IMR-90 (cell line): ENCODE results near the gene MAPK8IP3. TPM values are rescaled to one million over a fixed set of nuclear protein-coding genes. Genes with fewer than 3 reads are reported as not detected.

Source experiments
- ATAC-seq: fragments of 200-7000 bp; cut with Tn5 transposase; 2 replicates; pipeline ENCODE4 v1.9.1; 2020; ENCODE audit warnings: low read depth, mild to moderate bottlenecking, moderate library complexity
- BruUV-seq: library from RNA; stranded (reverse); fragments of 400-500 nt; replicated peaks from 2 replicates; lab custom pipeline; 2021; lab: Mats Ljungman, UMichigan
- CTCF ChIA-PET: fragments of 300-600 bp; formaldehyde crosslinking; extraction: SDS; loops from one replicate; lab custom pipeline; 2021; ENCODE audit warnings: antibody characterized with exemption; lab: Yijun Ruan, JAX
- POLR2A ChIA-PET: fragments of 300-600 bp; sonication (Branson Sonifier 250); formaldehyde crosslinking; loops from one replicate; lab custom pipeline; 2022; ENCODE audit warnings: antibody characterized with exemption; ENCODE audit not compliant: unreplicated experiment; lab: Charles Lee
- DNase-seq: peaks from one replicate; pipeline ENCODE4 v3.0.0; 2013
- H2AFZ ChIP-seq: replicated peaks from 2 replicates; pipeline ENCODE3; 2013; ENCODE audit warnings: low read length, mild to moderate bottlenecking; ENCODE audit not compliant: poor library complexity
- H2AK5ac ChIP-seq: 2 replicates; pipeline ENCODE4 v1.6.1; 2013; ENCODE audit warnings: low read depth, low read length, inconsistent platforms
- H2AK9ac ChIP-seq: replicated peaks from 2 replicates; pipeline ENCODE3; 2013; ENCODE audit warnings: mild to moderate bottlenecking, low read depth, low read length, moderate library complexity; ENCODE audit not compliant: poor library complexity
- H2BK120ac ChIP-seq: 2 replicates; pipeline ENCODE4 v1.6.1; 2013; ENCODE audit warnings: low read depth, low read length, inconsistent platforms
- H2BK15ac ChIP-seq: 3 replicates; pipeline ENCODE4 v1.6.1; 2013; ENCODE audit warnings: low read depth, low read length, inconsistent platforms
- H2BK20ac ChIP-seq: 2 replicates; pipeline ENCODE4 v1.6.1; 2013; ENCODE audit warnings: low read depth, mild to moderate bottlenecking, inconsistent platforms, low read length, moderate library complexity
- H2BK5ac ChIP-seq: 2 replicates; pipeline ENCODE4 v1.6.1; 2013; ENCODE audit warnings: mild to moderate bottlenecking, low read depth, low read length, inconsistent platforms; ENCODE audit not compliant: poor library complexity, severe bottlenecking
- H3K14ac ChIP-seq: replicated peaks from 2 replicates; pipeline ENCODE4 v1.6.1; 2013; ENCODE audit warnings: low read depth, low read length, inconsistent platforms
- H3K18ac ChIP-seq: 2 replicates; pipeline ENCODE4 v1.6.1; 2013; ENCODE audit warnings: low read depth, low read length, control low read depth
- H3K23ac ChIP-seq: 2 replicates; pipeline ENCODE4 v1.6.1; 2013; ENCODE audit warnings: low read depth, low read length, inconsistent platforms
- H3K27ac ChIP-seq: 2 replicates; pipeline ENCODE4 v1.5.1; 2013; ENCODE audit warnings: mild to moderate bottlenecking, control low read depth, low read length; ENCODE audit not compliant: insufficient read depth
- H3K27me3 ChIP-seq: 2 replicates; pipeline ENCODE4 v1.6.1; 2013; ENCODE audit warnings: low read length; ENCODE audit not compliant: control insufficient read depth, insufficient read depth
- H3K36me3 ChIP-seq: 2 replicates; pipeline ENCODE4 v1.6.1; 2013; ENCODE audit warnings: low read length, mixed read lengths; ENCODE audit not compliant: control insufficient read depth, insufficient read depth
- H3K4ac ChIP-seq: 2 replicates; pipeline ENCODE4 v1.6.1; 2013; ENCODE audit warnings: low read depth, low read length, inconsistent platforms
- H3K4me1 ChIP-seq: 2 replicates; pipeline ENCODE4 v1.6.1; 2013; ENCODE audit warnings: low read length, mixed read lengths; ENCODE audit not compliant: control insufficient read depth, insufficient read depth
- H3K4me2 ChIP-seq: 2 replicates; pipeline ENCODE4 v1.6.1; 2013; ENCODE audit warnings: low read depth, mild to moderate bottlenecking, control low read depth, low read length, moderate library complexity
- H3K4me3 ChIP-seq: 2 replicates; pipeline ENCODE4 v1.5.1; 2013; ENCODE audit warnings: low read depth, mild to moderate bottlenecking, control low read depth, low read length, moderate library complexity; ENCODE audit not compliant: insufficient read depth
- H3K56ac ChIP-seq: 2 replicates; pipeline ENCODE4 v1.6.1; 2013; ENCODE audit warnings: low read length, inconsistent platforms; ENCODE audit not compliant: insufficient read depth; ENCODE audit errors: extremely low read depth
- H3K79me1 ChIP-seq, 2 experiments: 2 replicates each; pipeline ENCODE4 v1.6.1; 2013; ENCODE audit warnings: low read length in 2 of 2, inconsistent platforms in 1 of 2, low read depth in 1 of 2
- H3K9ac ChIP-seq: 2 replicates; pipeline ENCODE4 v1.6.1; 2013; ENCODE audit warnings: low read depth, low read length, control low read depth
- H3K9me1 ChIP-seq: 2 replicates; pipeline ENCODE4 v1.6.1; 2013; ENCODE audit warnings: low read length, inconsistent platforms; ENCODE audit not compliant: insufficient read depth
- H3K9me3 ChIP-seq: 2 replicates; pipeline ENCODE4 v1.6.1; 2013; ENCODE audit warnings: low read length; ENCODE audit not compliant: control insufficient read depth, insufficient read depth
- H4K20me1 ChIP-seq: 2 replicates; pipeline ENCODE4 v1.6.1; 2013; ENCODE audit warnings: low read length, inconsistent platforms; ENCODE audit not compliant: insufficient read depth
- H4K5ac ChIP-seq: 2 replicates; pipeline ENCODE4 v1.6.1; 2013; ENCODE audit warnings: mild to moderate bottlenecking, low read depth, low read length, control low read depth
- H4K8ac ChIP-seq, 2 experiments: 2 replicates each; pipeline ENCODE4 v1.6.1; 2013; ENCODE audit warnings: low read depth in 2 of 2, low read length in 2 of 2, control low read depth in 1 of 2, inconsistent platforms in 1 of 2
- H4K91ac ChIP-seq: 2 replicates; pipeline ENCODE4 v1.6.1; 2013; ENCODE audit warnings: low read depth, low read length, inconsistent platforms; ENCODE audit not compliant: insufficient read depth
- BHLHE40 ChIP-seq: fragments of 150-350 bp; IDR thresholded peaks from 2 replicates; pipeline ENCODE4 v1.6.1; 2016; ENCODE audit warnings: mild to moderate bottlenecking, low read depth, low read length
- CEBPB ChIP-seq: IDR thresholded peaks from 2 replicates; pipeline ENCODE4 v1.6.1; 2012; ENCODE audit warnings: low read depth, low read length, improper control_type of control experiment
- CHD1 ChIP-seq: IDR thresholded peaks from 2 replicates; pipeline ENCODE4 v1.6.1; 2012; ENCODE audit warnings: low read depth, low read length, improper control_type of control experiment
- ELK1 ChIP-seq: fragments of 150-350 bp; IDR thresholded peaks from 2 replicates; pipeline ENCODE4 v1.6.1; 2016; ENCODE audit warnings: low read depth, mild to moderate bottlenecking, low read length, moderate library complexity, borderline replicate concordance
- FOS ChIP-seq: fragments of 150-350 bp; IDR thresholded peaks from 2 replicates; pipeline ENCODE4 v1.6.1; 2016; ENCODE audit warnings: low read depth, low read length
- MAFK ChIP-seq: IDR thresholded peaks from 2 replicates; pipeline ENCODE4 v1.6.1; 2012; ENCODE audit warnings: low read depth, low read length, improper control_type of control experiment
- MAZ ChIP-seq: IDR thresholded peaks from 2 replicates; pipeline ENCODE4 v1.6.1; 2012; ENCODE audit warnings: low read depth, mild to moderate bottlenecking, low read length, improper control_type of control experiment, moderate library complexity, borderline replicate concordance
- MXI1 ChIP-seq: IDR thresholded peaks from 2 replicates; pipeline ENCODE4 v1.6.1; 2012; ENCODE audit warnings: low read depth, mild to moderate bottlenecking, low read length, moderate library complexity, borderline replicate concordance
- NFE2L2 ChIP-seq: fragments of 150-350 bp; IDR thresholded peaks from 2 replicates; pipeline ENCODE4 v1.6.1; 2016; ENCODE audit warnings: low read depth, mild to moderate bottlenecking, low read length
- POLR2A ChIP-seq: IDR thresholded peaks from 2 replicates; pipeline ENCODE4 v1.6.1; 2012; ENCODE audit warnings: mild to moderate bottlenecking, low read depth, low read length
- RAD21 ChIP-seq: IDR thresholded peaks from 2 replicates; pipeline ENCODE4 v1.6.1; 2012; ENCODE audit warnings: low read length, improper control_type of control experiment
- RCOR1 ChIP-seq: IDR thresholded peaks from 2 replicates; pipeline ENCODE4 v1.6.1; 2012; ENCODE audit warnings: mild to moderate bottlenecking, low read length, improper control_type of control experiment; ENCODE audit not compliant: insufficient replicate concordance
- RFX5 ChIP-seq: IDR thresholded peaks from 2 replicates; pipeline ENCODE4 v1.8.0; 2012; ENCODE audit warnings: low read depth, mild to moderate bottlenecking, low read length, moderate library complexity
- SMC3 ChIP-seq: fragments of 150-350 bp; IDR thresholded peaks from 2 replicates; pipeline ENCODE4 v1.6.1; 2016; ENCODE audit warnings: low read depth, mild to moderate bottlenecking, antibody characterized with exemption, low read length, moderate library complexity
- WGBS, 2 experiments: methylation state at CpG; one replicate each; pipeline versions ENCODE4 v1.1.5 to v1.1.7; 2013; ENCODE audit warnings: missing lambda C conversion rate in 2 of 2; ENCODE audit not compliant: insufficient read length in 1 of 2; ENCODE audit errors: extremely low coverage in 2 of 2; 5-methylcytosine and 5-hydroxymethylcytosine counted together
- dilution Hi-C: fragments of 300-500 bp; cut with HindIII; formaldehyde crosslinking; loops from one replicate; pipeline ENCODE4 v1.14.3; 2018; ENCODE audit warnings: low sequenced_read_pairs; ENCODE audit not compliant: unreplicated experiment
- in situ Hi-C: fragments of 300-500 bp; cut with MboI; formaldehyde crosslinking; loops from 3 replicates; pipeline ENCODE4 v1.14.3; 2019; ENCODE audit warnings: low sequenced_read_pairs, inconsistent platforms, mixed read lengths
- intact Hi-C: fragments of 100-400 bp; cut with micrococcal nuclease; formaldehyde crosslinking; loops from 2 replicates; pipeline ENCODE4 v1.10.0; 2022
- polyA plus RNA-seq, 3 experiments: library from polyadenylated mRNA; depleted of rRNA; stranded (reverse); fragments of >200 nt; gene quantifications; 2 replicates each; pipeline ENCODE4 v1.2.3, GENCODE V29; 2012; ENCODE audit warnings: low replicate concordance in 1 of 3
- total RNA-seq: library from RNA; depleted of rRNA; stranded (reverse); fragments of >200 nt; gene quantifications from 2 replicates; pipeline ENCODE4 v1.2.3, GENCODE V29; 2012
- TF ChIP-seq, protein P1 (sequence below): fragments of 150-350 bp; IDR thresholded peaks from 2 replicates; pipeline ENCODE4 v1.6.1; 2017; ENCODE audit warnings: mild to moderate bottlenecking, antibody characterized with exemption, low read length, low read depth

Gene MAPK8IP3
- total and polyA plus RNA-seq, 2 of the 4 experiments (the other 2 are of a cell fraction), result 17.0 to 69.1 TPM

DNA sequence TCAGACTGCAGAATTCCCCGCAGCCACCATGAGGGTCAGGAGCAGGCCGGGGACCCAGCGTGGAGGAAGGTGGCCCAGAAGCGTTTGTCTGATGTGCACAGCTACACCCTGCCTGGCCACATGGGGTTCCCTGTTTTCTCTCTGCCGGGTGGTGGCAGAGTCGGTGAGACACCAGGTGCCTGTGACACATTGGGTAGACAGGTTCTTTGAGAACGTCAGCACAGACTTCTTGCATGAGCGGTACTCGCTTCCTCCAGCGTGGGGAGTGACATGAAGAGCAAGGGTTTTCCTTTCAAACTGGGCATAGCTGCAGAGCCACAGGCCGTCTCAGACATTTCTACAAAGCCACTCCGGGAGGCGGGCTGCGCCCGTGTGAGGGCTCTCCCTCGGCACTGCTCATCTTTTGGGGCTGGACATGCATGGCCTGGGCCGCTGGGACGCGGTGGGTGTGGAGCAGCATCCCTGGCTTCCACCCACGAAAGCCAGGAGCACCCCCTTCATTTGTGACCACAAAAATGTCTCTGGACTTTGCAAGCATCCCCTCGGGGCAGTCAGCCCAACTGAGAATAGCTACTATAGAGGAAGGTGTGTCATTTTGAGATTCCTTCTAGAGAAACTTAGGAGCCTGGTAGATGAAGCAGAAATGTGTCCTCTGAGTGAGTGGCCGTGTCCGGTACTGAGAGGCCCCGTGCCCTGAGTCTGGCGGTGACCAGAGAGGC lies 39.3 kb downstream of the MAPK8IP3 start:
- Histone ChIP-seq H4K20me1 (peaks cover 16% of the 10 kb centered on the region), H3K56ac (no peak overlapping the region; the same call in 1 of the 2 replicates), H3K4me3 (no peak overlapping the region), H2BK120ac (peak overlapping the region; percentile 33; the same call in 1 of the 2 replicates), H3K9me1 (peaks cover 8% of the 10 kb centered on the region), H2AFZ (peak overlapping the region; percentile 23), H3K79me1 (peaks cover 16 to 47% of the 10 kb centered on the region in 2 experiments), H3K9me3 (no peaks in the 10 kb centered on the region), H2AK5ac (no peak overlapping the region), H3K27ac (no peak overlapping the region), H3K4ac (peak overlapping the region; percentile 42; the same call in 1 of the 2 replicates), H3K14ac (0 out of 2 replicates have a peak overlapping the region, but pooled peaks have one; percentile 1), H2AK9ac (peak overlapping the region; percentile 87), H4K5ac (no peak overlapping the region), H3K4me2 (no peak overlapping the region), H3K23ac (no peak overlapping the region), H4K8ac (peak overlapping the region in 1 of 2 experiments; percentile 47; a peak in 1 of 4 replicates), H2BK20ac (peak overlapping the region; percentile 23; the same call in 1 of the 2 replicates), H3K4me1 (peaks cover 2% of the 10 kb centered on the region; the same call in 1 of the 2 replicates), H3K9ac (no peak overlapping the region), H3K27me3 (no peaks in the 10 kb centered on the region), H3K18ac (no peak overlapping the region), H3K36me3 (peaks cover 62% of the 10 kb centered on the region), H2BK15ac (no peak overlapping the region), H2BK5ac (no peak overlapping the region), H4K91ac (0 out of 2 replicates have a peak overlapping the region, but pooled peaks have one; percentile 16)
- intact Hi-C loops (no loop called here), in situ Hi-C loops (no loop called here), dilution Hi-C loops (no loop called here)
- CTCF ChIA-PET, result interaction anchor here (1.4 kb wide), 1 partner anchor 40 kb away, joined by 7 read pairs; the partner anchor contains the start of gene MAPK8IP3
- 94% methylated on average over 12 of the region's 25 CpGs; no CpG with 5 or more reads in 1 of the 2 experiments for WGBS, 2 experiments
- peak; percentile 59 for DNase-seq
- POLR2A ChIA-PET, result no interaction called here
- TF ChIP-seq RAD21 (no peak), RFX5 (no peak), NFE2L2 (no peak), POLR2A (no peak), MAFK (no peak), MXI1 (no peak), BHLHE40 (no peak), RCOR1 (no peak), SMC3 (no peak), FOS (no peak), CHD1 (no peak), CEBPB (no peak), ELK1 (no peak), MAZ (no peak)
- TF ChIP-seq, protein P1, sequence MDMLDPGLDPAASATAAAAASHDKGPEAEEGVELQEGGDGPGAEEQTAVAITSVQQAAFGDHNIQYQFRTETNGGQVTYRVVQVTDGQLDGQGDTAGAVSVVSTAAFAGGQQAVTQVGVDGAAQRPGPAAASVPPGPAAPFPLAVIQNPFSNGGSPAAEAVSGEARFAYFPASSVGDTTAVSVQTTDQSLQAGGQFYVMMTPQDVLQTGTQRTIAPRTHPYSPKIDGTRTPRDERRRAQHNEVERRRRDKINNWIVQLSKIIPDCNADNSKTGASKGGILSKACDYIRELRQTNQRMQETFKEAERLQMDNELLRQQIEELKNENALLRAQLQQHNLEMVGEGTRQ, result no peak
- peak; percentile 62 for ATAC-seq
- TSS peak; percentile 47 for BruUV-seq
